ENCODE results near the gene RIC8B.

DNA sequence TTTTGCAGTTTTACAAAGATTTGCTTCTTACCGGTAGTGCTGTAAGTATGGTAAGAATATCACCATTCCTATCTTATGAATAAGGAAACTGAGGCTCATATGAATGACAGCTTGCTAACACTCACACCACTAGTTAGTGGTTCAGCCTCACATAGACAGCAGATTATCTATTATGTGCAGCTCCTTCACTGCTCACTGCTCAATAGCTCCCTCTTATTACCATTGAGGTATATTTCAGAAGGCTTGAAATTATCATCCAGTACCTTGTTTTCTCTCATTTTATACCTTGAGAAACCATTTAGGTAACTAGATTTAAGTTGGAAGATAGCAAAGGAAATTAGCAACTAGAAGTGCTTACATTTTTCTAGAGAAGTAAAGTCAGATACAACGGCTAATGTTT lies 15.5 kb downstream of the RIC8B start:
- TF ChIP-seq, protein P1, sequence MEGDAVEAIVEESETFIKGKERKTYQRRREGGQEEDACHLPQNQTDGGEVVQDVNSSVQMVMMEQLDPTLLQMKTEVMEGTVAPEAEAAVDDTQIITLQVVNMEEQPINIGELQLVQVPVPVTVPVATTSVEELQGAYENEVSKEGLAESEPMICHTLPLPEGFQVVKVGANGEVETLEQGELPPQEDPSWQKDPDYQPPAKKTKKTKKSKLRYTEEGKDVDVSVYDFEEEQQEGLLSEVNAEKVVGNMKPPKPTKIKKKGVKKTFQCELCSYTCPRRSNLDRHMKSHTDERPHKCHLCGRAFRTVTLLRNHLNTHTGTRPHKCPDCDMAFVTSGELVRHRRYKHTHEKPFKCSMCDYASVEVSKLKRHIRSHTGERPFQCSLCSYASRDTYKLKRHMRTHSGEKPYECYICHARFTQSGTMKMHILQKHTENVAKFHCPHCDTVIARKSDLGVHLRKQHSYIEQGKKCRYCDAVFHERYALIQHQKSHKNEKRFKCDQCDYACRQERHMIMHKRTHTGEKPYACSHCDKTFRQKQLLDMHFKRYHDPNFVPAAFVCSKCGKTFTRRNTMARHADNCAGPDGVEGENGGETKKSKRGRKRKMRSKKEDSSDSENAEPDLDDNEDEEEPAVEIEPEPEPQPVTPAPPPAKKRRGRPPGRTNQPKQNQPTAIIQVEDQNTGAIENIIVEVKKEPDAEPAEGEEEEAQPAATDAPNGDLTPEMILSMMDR (IDR thresholded peaks at IDR 0.05; ENCODE audit: low read depth, low read length): peak; percentile 42
- TF ChIP-seq EZH2phosphoT487 (IDR thresholded peaks at IDR 0.05; ENCODE audit: low read depth): no peak
